GM23248 (cell line): ENCODE measurements around the gene EIPR1. TPM values are rescaled to one million over a fixed set of nuclear protein-coding genes. Genes with fewer than 3 reads are reported as not detected.

Experiments
- DNase-seq: peaks from one replicate; pipeline ENCODE4 v3.0.0-alpha.2; 2015
- H2AFZ ChIP-seq: fragments of 200-600 bp; sonication (generic); 2 replicates; pipeline ENCODE4 v1.6.1; 2016; ENCODE audit warnings: antibody characterized with exemption
- H3F3A ChIP-seq: fragments of 200-600 bp; sonication (generic); 2 replicates; pipeline ENCODE4 v1.6.1; 2016; ENCODE audit warnings: mild to moderate bottlenecking, antibody characterized with exemption, mixed run types; ENCODE audit not compliant: insufficient read depth
- H3K27ac ChIP-seq: fragments of 200-600 bp; sonication (generic); 2 replicates; pipeline ENCODE4 v1.5.1; 2016; ENCODE audit warnings: mild to moderate bottlenecking
- H3K27me3 ChIP-seq: fragments of 200-600 bp; sonication (generic); replicated peaks from 2 replicates; pipeline ENCODE4 v1.6.1; 2016; ENCODE audit warnings: mild to moderate bottlenecking; ENCODE audit not compliant: insufficient read depth
- H3K36me3 ChIP-seq: fragments of 200-600 bp; sonication (generic); 2 replicates; pipeline ENCODE4 v1.6.1; 2016; ENCODE audit warnings: low read depth, mild to moderate bottlenecking
- H3K4me1 ChIP-seq: fragments of 200-600 bp; sonication (generic); 2 replicates; pipeline ENCODE4 v1.6.1; 2016; ENCODE audit warnings: mild to moderate bottlenecking; ENCODE audit not compliant: insufficient read depth
- H3K4me2 ChIP-seq: fragments of 200-600 bp; sonication (generic); one replicate; pipeline ENCODE4 v1.6.1; 2016; ENCODE audit warnings: mild to moderate bottlenecking; ENCODE audit not compliant: unreplicated experiment
- H3K4me3 ChIP-seq: fragments of 200-600 bp; sonication (generic); 2 replicates; pipeline ENCODE4 v1.5.1; 2016; ENCODE audit warnings: mild to moderate bottlenecking
- H3K79me2 ChIP-seq: fragments of 200-600 bp; sonication (generic); 2 replicates; pipeline ENCODE4 v1.6.1; 2016; ENCODE audit warnings: mild to moderate bottlenecking; ENCODE audit not compliant: insufficient read depth
- H3K9ac ChIP-seq: fragments of 200-600 bp; sonication (generic); 2 replicates; pipeline ENCODE4 v1.6.1; 2016; ENCODE audit warnings: mild to moderate bottlenecking
- H3K9me2 ChIP-seq: fragments of 200-600 bp; sonication (generic); 2 replicates; pipeline ENCODE4 v1.6.1; 2016; ENCODE audit warnings: mixed run types, mild to moderate bottlenecking, moderate library complexity; ENCODE audit not compliant: insufficient read depth
- H3K9me3 ChIP-seq: fragments of 200-600 bp; sonication (generic); one replicate; pipeline ENCODE4 v1.6.1; 2017; ENCODE audit warnings: low read depth
- H4K20me1 ChIP-seq: fragments of 200-600 bp; sonication (generic); 2 replicates; pipeline ENCODE4 v1.6.0; 2016; ENCODE audit not compliant: insufficient read depth
- EZH2 ChIP-seq: fragments of 200-600 bp; sonication (generic); IDR thresholded peaks from 2 replicates; pipeline ENCODE4 v1.6.1; 2018; ENCODE audit warnings: antibody characterized with exemption, mild to moderate bottlenecking; ENCODE audit not compliant: insufficient read depth, poor library complexity, severe bottlenecking
- EZH2phosphoT487 ChIP-seq: fragments of 200-600 bp; sonication (generic); IDR thresholded peaks from 2 replicates; pipeline ENCODE4 v1.6.1; 2018; ENCODE audit warnings: antibody characterized with exemption, moderate library complexity, mild to moderate bottlenecking, low read depth; ENCODE audit not compliant: insufficient read depth
- WGBS, 2 experiments: methylation state at CpG; one replicate each; pipeline ENCODE4 v1.1.6; 2015 to 2017; ENCODE audit warnings: low lambda C conversion rate in 2 of 2, low coverage in 1 of 2; ENCODE audit errors: missing lambda C conversion rate in 2 of 2; 5-methylcytosine and 5-hydroxymethylcytosine counted together
- in situ Hi-C: fragments of 300-500 bp; cut with MboI; formaldehyde crosslinking; loops from 2 replicates; pipeline ENCODE4 v1.15.0; 2020
- polyA plus RNA-seq: library from polyadenylated mRNA; unstranded; fragments of >200 nt; fragmentation: Nextera tagmentation; extraction: Ambion mirVana; gene quantifications from 2 replicates; pipeline ENCODE4 v1.2.1, GENCODE V29; 2016
- total RNA-seq: library from RNA; depleted of rRNA; stranded (reverse); fragments of >200 nt; shearing (Covaris generic); gene quantifications from 2 replicates; pipeline ENCODE4 v1.2.3, GENCODE V29; 2014

Gene EIPR1
- total and polyA plus RNA-seq, 2 experiments from 2014 or later, result 20.2 to 46.5 TPM

DNA sequence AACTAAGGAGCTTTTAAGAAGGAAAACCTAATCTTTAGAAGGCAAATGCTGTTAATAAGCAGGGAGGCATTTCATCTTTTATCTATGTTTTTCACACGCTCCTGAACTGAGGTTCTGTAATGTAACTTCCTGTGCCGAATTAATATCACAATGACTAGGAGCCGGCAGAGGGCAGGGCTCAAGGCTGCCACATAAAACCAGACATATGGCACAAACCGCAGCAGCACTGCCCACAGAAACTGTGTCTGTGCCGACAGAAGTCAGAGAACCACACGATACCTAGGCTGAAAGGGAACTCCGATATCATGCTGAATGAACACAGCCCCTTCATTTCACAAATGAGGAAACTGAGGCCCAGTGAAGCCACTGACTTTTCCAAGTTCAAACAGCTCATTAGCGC lies 112.1 kb downstream of the EIPR1 start:
- in situ Hi-C loops, result no loop called here
- no peaks in the 10 kb centered on the region for H3K36me3 ChIP-seq
- H3K9me2 ChIP-seq, result no peaks in the 10 kb centered on the region
- no peaks in the 10 kb centered on the region; the same call in 1 of the 2 replicates for H3F3A ChIP-seq
- no peaks in the 10 kb centered on the region for H4K20me1 ChIP-seq
- no peak overlapping the region for H2AFZ ChIP-seq
- WGBS, 2 experiments, result 88 to 90% methylated on average over 8 of the region's 8 CpGs
- H3K4me2 ChIP-seq, result no peak overlapping the region
- no peak for DNase-seq
- no peak overlapping the region for H3K4me3 ChIP-seq
- no peak overlapping the region for H3K27ac ChIP-seq
- H3K9me3 ChIP-seq, result no peaks in the 10 kb centered on the region
- H3K4me1 ChIP-seq, result no peaks in the 10 kb centered on the region
- H3K9ac ChIP-seq, result no peak overlapping the region
- no peaks in the 10 kb centered on the region for H3K79me2 ChIP-seq
- no peaks in the 10 kb centered on the region for H3K27me3 ChIP-seq
- no peak for TF ChIP-seq EZH2phosphoT487
- no peak for TF ChIP-seq EZH2

DNA sequence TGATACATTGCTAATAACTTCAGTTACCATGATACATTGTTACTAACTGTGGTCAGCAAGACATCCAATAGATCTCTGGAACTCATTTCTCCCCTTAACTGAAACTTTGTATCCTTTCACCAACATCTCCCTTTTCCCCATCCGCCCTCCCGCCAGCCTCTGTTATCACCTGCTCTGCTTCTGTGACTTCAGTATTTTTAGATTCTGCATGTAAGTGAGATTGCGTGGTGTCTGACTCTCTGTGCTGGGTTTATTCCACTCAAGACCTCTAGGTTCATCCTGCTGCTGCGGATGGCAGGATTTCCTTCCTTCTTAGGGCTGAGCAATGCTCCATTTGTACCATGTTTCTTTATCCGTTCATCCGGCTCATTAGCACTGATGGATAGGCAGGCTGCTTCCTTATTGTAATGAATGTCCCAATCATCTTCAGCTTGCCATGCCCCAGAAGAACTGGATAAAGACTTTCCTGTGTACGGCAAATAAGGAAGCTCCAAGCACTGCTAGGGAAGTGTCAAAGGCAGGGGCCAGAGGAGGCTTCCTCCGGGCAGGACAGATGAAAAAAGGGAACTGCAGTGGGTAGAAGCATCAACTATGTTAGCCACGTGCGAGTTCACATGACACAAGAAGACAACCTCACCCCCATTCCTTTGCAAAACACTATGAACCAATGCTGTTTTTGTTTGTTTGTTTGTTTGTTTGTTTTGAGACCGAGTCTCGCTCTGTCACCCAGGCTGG lies 113.4 kb downstream of the EIPR1 start:
- Histone ChIP-seq H3K27me3 (no peaks in the 10 kb centered on the region), H3K9me2 (no peaks in the 10 kb centered on the region), H2AFZ (no peak overlapping the region), H3K4me2 (no peak overlapping the region), H3K9ac (no peak overlapping the region), H3F3A (no peaks in the 10 kb centered on the region), H3K79me2 (no peaks in the 10 kb centered on the region), H3K4me1 (no peaks in the 10 kb centered on the region), H3K4me3 (no peak overlapping the region), H3K36me3 (no peaks in the 10 kb centered on the region), H3K27ac (no peak overlapping the region), H4K20me1 (no peaks in the 10 kb centered on the region), H3K9me3 (no peaks in the 10 kb centered on the region)
- WGBS, 2 experiments, result 87 to 89% methylated on average over 12 of the region's 12 CpGs
- TF ChIP-seq EZH2phosphoT487, result no peak
- in situ Hi-C loops, result no loop called here
- DNase-seq, result no peak

DNA sequence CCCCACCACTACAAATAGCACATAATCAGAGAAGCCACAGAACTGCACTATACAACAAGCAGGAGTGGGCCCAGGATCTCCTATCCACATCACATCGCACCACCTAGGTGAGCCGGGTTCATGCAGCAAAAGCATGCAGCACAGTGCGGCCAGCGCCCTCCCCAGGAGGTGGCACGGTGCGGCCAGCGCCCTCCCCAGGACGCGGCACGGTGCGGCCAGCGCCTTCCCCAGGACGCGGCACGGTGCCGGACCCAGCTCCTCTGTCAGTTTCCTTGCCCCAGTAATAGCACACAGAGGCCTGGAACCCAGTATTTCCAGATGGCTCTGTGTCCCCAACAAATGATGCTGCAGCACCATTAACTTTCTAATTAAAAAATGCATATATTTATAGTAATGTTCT lies 114.1 kb downstream of the EIPR1 start:
- in situ Hi-C loops, result no loop called here
- H3K4me1 ChIP-seq, result no peaks in the 10 kb centered on the region
- H3K9me3 ChIP-seq, result no peaks in the 10 kb centered on the region
- H4K20me1 ChIP-seq, result no peaks in the 10 kb centered on the region
- H3K9me2 ChIP-seq, result no peaks in the 10 kb centered on the region
- no peak overlapping the region for H3K27ac ChIP-seq
- H3K4me3 ChIP-seq, result no peak overlapping the region
- no peaks in the 10 kb centered on the region for H3K27me3 ChIP-seq
- no peaks in the 10 kb centered on the region for H3K36me3 ChIP-seq
- DNase-seq, result no peak
- no peaks in the 10 kb centered on the region for H3K79me2 ChIP-seq
- H2AFZ ChIP-seq, result no peak overlapping the region
- no peak for TF ChIP-seq EZH2
- TF ChIP-seq EZH2phosphoT487, result no peak
- no peaks in the 10 kb centered on the region for H3F3A ChIP-seq
- no peak overlapping the region for H3K9ac ChIP-seq
- H3K4me2 ChIP-seq, result no peak overlapping the region
- 97 to 99% methylated on average over 16 of the region's 16 CpGs for WGBS, 2 experiments

DNA sequence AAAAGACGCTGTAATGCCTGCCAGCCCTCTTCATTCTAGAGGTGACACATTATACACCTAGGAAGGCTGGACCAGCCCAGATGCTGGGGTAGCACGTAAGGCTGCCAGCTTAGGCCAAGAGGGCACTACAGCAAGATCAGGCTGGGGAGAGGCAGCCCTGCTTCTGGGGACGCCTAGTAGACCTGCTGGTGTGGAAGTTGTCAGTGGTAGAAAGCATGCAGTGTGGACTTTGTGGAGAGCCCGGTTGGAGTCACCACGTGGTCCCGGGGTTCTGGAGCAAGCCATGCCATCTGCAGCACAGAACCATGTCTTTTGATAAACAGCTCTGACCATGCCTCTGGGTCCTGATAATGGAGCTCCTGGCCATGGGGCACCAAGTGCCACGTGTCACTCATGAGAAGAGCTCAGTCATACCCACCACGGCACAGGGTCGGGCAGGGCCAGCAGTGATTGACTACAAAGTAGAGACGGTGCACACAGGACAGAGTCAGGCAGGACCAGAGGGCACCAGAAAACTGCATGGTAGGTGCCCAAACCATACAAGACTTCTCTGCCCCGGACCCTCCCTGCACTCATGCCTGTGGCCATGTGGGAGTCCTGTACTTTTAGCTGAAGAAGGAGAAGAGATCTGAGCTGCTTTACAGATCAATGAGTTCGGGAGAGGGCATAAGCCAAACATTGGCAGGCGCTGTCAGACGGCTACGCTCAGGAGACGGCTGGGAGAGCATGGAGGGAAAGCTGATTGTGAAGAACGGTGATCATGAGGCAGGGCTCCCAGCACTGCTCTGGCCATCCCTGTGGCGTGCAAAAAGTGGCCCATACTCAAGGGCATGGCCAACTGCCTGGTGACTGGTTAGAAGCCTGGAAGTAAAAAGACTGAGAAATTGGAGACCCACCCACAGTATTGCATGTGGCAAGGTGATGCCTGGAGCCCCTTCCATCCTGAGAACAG lies 114.9 kb downstream of the EIPR1 start:
- in situ Hi-C loops, result no loop called here
- Histone ChIP-seq H3K9ac (no peak overlapping the region), H3K4me2 (no peak overlapping the region), H4K20me1 (no peaks in the 10 kb centered on the region), H3K9me2 (no peaks in the 10 kb centered on the region), H3K27ac (no peak overlapping the region), H3K79me2 (no peaks in the 10 kb centered on the region), H3K4me1 (no peaks in the 10 kb centered on the region), H3K27me3 (no peaks in the 10 kb centered on the region), H2AFZ (no peak overlapping the region), H3F3A (no peaks in the 10 kb centered on the region), H3K4me3 (no peak overlapping the region), H3K9me3 (no peaks in the 10 kb centered on the region), H3K36me3 (no peaks in the 10 kb centered on the region)
- WGBS, 2 experiments, result 95 to 99% methylated on average over 18 of the region's 18 CpGs
- DNase-seq, result no peak
- TF ChIP-seq EZH2phosphoT487 (no peak), EZH2 (no peak)
